ENCODE data around the gene CEP41. TPM values are rescaled to one million over a fixed set of nuclear protein-coding genes. Genes with fewer than 3 reads are reported as not detected.

Gene CEP41
- total RNA-seq, 2 donors from 2014 or later: 11.4 to 13.0 TPM

DNA sequence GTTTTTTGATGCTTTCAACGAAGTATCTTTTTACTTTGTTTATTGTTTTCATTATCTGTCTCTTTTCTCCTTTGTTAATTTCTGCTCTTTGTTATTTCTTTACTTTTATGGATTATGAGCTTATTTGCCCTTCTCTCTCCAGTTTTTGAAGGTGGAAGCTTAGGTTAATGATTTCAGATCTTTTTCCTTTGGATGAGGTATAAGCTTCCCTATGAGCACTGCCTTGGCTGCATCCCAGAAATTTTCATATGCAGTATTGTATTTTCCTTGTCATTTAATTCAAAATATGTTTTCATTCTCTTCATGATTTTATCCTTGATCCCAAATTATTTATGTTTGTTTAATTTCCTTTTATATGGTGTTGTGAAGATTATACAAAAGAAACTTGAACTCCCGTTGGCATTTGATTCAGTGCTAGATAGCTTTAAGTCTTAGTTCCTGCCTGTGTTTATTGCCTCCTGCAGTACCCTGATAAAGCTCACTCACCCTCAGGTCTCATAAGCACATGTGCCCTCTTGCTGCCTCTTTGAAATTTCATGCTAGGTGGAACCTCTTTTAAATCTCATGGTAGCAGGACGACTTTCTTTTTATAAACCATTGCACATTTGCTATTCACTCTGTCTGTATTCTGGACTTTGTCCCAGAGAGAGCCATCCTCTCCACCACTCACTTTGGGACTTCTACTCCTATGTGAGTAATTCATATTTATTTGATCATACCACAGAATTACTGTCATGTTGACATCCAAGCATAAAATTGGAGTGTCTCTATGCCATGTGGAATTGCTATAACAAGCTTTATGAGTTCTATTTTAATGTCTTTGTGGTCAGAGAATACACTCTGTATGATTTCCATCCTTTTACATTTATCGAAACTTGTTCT lies 23.0 kb upstream of the CEP41 start:
- Histone ChIP-seq H3K9ac (ENCODE audit: extremely low read depth, low read length, poor library complexity, severe bottlenecking) (no peak overlapping the region), H3K9me3 (ENCODE audit: control insufficient read depth, low read length) (peaks cover 17% of the 10 kb centered on the region), H3K27ac (ENCODE audit: low read depth, low read length) (no peak overlapping the region), H3K27me3 (ENCODE audit: control insufficient read depth, insufficient read depth, low read length, poor library complexity, severe bottlenecking) (no peaks in the 10 kb centered on the region), H3K4me3 (ENCODE audit: low read length) (no peak overlapping the region), H3K36me3 (ENCODE audit: control insufficient read depth, insufficient read depth, low read length) (no peaks in the 10 kb centered on the region), H3K4me1 (ENCODE audit: control insufficient read depth, insufficient read depth, low read length) (no peaks in the 10 kb centered on the region)
- H3K4me3 Mint-ChIP-seq: no peak overlapping the region
- H3K27me3 Mint-ChIP-seq (ENCODE audit: insufficient read depth): peaks cover 5% of the 10 kb centered on the region
- 89 to 100% methylated on average over 1 to 3 of the region's 4 CpGs for WGBS, 2 experiments (ENCODE audit: insufficient coverage in 1 of 2, insufficient read length in 1 of 2)
- no peak for TF ChIP-seq CTCF (conservative IDR thresholded peaks at IDR 0.05)
- no peaks in the 10 kb centered on the region for H3K4me1 Mint-ChIP-seq
- DNase-seq: no peak
- no peak overlapping the region for H3K27ac Mint-ChIP-seq
- H3K9me3 Mint-ChIP-seq: peaks cover 17% of the 10 kb centered on the region
- peaks cover 2% of the 10 kb centered on the region for H3K36me3 Mint-ChIP-seq (ENCODE audit: low read depth)

DNA sequence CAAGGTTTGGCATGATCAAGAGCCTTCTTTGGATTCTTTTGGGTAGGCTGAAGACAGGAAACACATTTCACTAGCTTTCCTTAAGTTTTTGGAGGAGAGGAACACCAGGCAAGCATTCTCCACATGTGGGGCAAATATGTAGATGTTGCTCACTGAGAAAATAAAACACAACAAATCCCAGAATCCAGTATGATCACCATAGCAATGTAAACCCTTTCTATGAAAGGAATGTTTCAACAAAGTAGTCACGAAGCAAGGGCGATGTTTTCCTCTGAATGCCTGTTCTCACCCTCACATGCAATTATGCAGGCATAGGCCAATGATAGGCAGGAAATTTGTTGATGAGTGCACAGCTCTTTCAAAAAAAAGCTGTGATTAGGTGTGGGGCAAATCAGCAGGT lies 20.5 kb upstream of the CEP41 start:
- peaks cover 23% of the 10 kb centered on the region for H3K9me3 Mint-ChIP-seq
- no peaks in the 10 kb centered on the region for H3K4me1 Mint-ChIP-seq
- no peak overlapping the region for H3K27ac Mint-ChIP-seq
- Histone ChIP-seq H3K36me3 (ENCODE audit: control insufficient read depth, insufficient read depth, low read length) (no peaks in the 10 kb centered on the region), H3K9ac (ENCODE audit: extremely low read depth, low read length, poor library complexity, severe bottlenecking) (no peak overlapping the region), H3K4me3 (ENCODE audit: low read length) (no peak overlapping the region), H3K4me1 (ENCODE audit: control insufficient read depth, insufficient read depth, low read length) (no peaks in the 10 kb centered on the region), H3K27me3 (ENCODE audit: control insufficient read depth, insufficient read depth, low read length, poor library complexity, severe bottlenecking) (no peaks in the 10 kb centered on the region), H3K27ac (ENCODE audit: low read depth, low read length) (no peak overlapping the region), H3K9me3 (ENCODE audit: control insufficient read depth, low read length) (peaks cover 20% of the 10 kb centered on the region)
- no peak for DNase-seq
- H3K4me3 Mint-ChIP-seq: no peak overlapping the region
- H3K27me3 Mint-ChIP-seq (ENCODE audit: insufficient read depth): peaks cover 4% of the 10 kb centered on the region
- peaks cover 2% of the 10 kb centered on the region for H3K36me3 Mint-ChIP-seq (ENCODE audit: low read depth)
- WGBS, 2 experiments (ENCODE audit: insufficient coverage in 1 of 2, insufficient read length in 1 of 2): 82 to 98% methylated on average over 2 of the region's 2 CpGs
- TF ChIP-seq CTCF (conservative IDR thresholded peaks at IDR 0.05): no peak

- Histone ChIP-seq H3K36me3 (ENCODE audit: control insufficient read depth, insufficient read depth, low read length) (no peaks in the 10 kb centered on the region), H3K27ac (ENCODE audit: low read depth, low read length) (no peak overlapping the region), H3K9ac (ENCODE audit: extremely low read depth, low read length, poor library complexity, severe bottlenecking) (no peak overlapping the region), H3K9me3 (ENCODE audit: control insufficient read depth, low read length) (peaks cover 20% of the 10 kb centered on the region), H3K4me1 (ENCODE audit: control insufficient read depth, insufficient read depth, low read length) (no peaks in the 10 kb centered on the region), H3K4me3 (ENCODE audit: low read length) (no peak overlapping the region), H3K27me3 (ENCODE audit: control insufficient read depth, insufficient read depth, low read length, poor library complexity, severe bottlenecking) (no peaks in the 10 kb centered on the region)
- no peak for DNase-seq
- Mint-ChIP-seq H3K36me3 (ENCODE audit: low read depth) (peaks cover 2% of the 10 kb centered on the region), H3K4me1 (no peaks in the 10 kb centered on the region), H3K9me3 (peaks cover 21% of the 10 kb centered on the region), H3K27me3 (ENCODE audit: insufficient read depth) (peaks cover 4% of the 10 kb centered on the region), H3K27ac (no peak overlapping the region), H3K4me3 (no peak overlapping the region)
- no peak for TF ChIP-seq CTCF (conservative IDR thresholded peaks at IDR 0.05)
- WGBS, 2 experiments (ENCODE audit: insufficient coverage in 1 of 2, insufficient read length in 1 of 2): 94% methylated on average over 2 of the region's 2 CpGs; no CpG with 5 or more reads in 1 of the 2 experiments
These were observed 17.4 kb upstream of the CEP41 start for GRCh38 chr7:130458257-130458656.

All from endodermal cell (in vitro differentiated cells).